Measurements from ENCODE around the gene GRM1. TPM values are rescaled to one million over a fixed set of nuclear protein-coding genes. Genes with fewer than 3 reads are reported as not detected.

The GRM1 gene
- total RNA-seq, 4 donors from 2014 or later: 0.10 TPM; not detected in 3

GRCh38 chr6:146041282-146041681, 12.4 kb downstream of the GRM1 start:
- DNase-seq (ENCODE audit: low spot score in 2 of 2): no peak
- intact Hi-C loops (cut with DNase I; ENCODE audit: low total_unique reads): no loop called here
- no peak overlapping the region for H3K4me3 ChIP-seq (ENCODE audit: low read depth, poor library complexity, severe bottlenecking)
- no peak for TF ChIP-seq POLR2A (IDR thresholded peaks at IDR 0.05)
- no peak for TF ChIP-seq CTCF (IDR thresholded peaks at IDR 0.05)
- 24 to 58% methylated on average over 1 of the region's 1 CpG for WGBS, 2 donors

GRCh38 chr6:146047371-146047770, 18.5 kb downstream of the GRM1 start:
- no peak overlapping the region for H3K4me3 ChIP-seq (ENCODE audit: low read depth, poor library complexity, severe bottlenecking)
- 56 to 66% methylated on average over 2 of the region's 2 CpGs for WGBS, 2 donors
- intact Hi-C loops (cut with DNase I; ENCODE audit: low total_unique reads): no loop called here
- no peak for DNase-seq (ENCODE audit: low spot score in 2 of 2)
- TF ChIP-seq CTCF (IDR thresholded peaks at IDR 0.05) (no peak), POLR2A (IDR thresholded peaks at IDR 0.05) (no peak)

DNA sequence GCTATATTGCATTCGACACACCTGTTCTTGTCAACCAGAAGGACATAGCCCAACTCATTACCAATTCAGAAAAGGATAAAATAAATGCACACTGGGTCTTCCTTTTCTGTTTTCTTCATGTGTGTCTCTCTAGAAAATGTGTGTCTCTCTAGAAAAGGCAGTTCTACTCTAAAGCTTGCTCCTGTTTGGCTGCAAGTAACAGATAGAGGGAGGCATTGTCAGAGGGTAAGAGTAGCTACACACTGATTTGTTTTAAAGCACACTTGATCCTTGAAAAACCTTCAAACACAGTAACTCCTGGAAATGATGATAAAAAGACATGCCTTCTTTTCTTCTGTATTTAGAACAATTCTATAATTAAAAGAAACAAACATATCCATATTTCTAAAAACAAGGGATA, 21.3 kb downstream of the GRM1 start:
- 53 to 64% methylated on average over 1 of the region's 1 CpG for WGBS, 2 donors
- no peak overlapping the region for H3K4me3 ChIP-seq (ENCODE audit: low read depth, poor library complexity, severe bottlenecking)

GRCh38 chr6:146056506-146056905, 27.6 kb downstream of the GRM1 start:
- WGBS, 2 donors: 80 to 84% methylated on average over 6 of the region's 6 CpGs
- no peak for TF ChIP-seq POLR2A (IDR thresholded peaks at IDR 0.05)
- TF ChIP-seq CTCF (IDR thresholded peaks at IDR 0.05): no peak
- no peak for DNase-seq (ENCODE audit: low spot score in 2 of 2)
- no peak overlapping the region for H3K4me3 ChIP-seq (ENCODE audit: low read depth, poor library complexity, severe bottlenecking)
- intact Hi-C loops (cut with DNase I; ENCODE audit: low total_unique reads): no loop called here

More for the DNA sequence above, 21.3 kb downstream of the GRM1 start:
- TF ChIP-seq POLR2A (IDR thresholded peaks at IDR 0.05) (no peak), CTCF (IDR thresholded peaks at IDR 0.05) (no peak)
- intact Hi-C loops (cut with DNase I; ENCODE audit: low total_unique reads): no loop called here
- DNase-seq (ENCODE audit: low spot score in 2 of 2): no peak

DNA sequence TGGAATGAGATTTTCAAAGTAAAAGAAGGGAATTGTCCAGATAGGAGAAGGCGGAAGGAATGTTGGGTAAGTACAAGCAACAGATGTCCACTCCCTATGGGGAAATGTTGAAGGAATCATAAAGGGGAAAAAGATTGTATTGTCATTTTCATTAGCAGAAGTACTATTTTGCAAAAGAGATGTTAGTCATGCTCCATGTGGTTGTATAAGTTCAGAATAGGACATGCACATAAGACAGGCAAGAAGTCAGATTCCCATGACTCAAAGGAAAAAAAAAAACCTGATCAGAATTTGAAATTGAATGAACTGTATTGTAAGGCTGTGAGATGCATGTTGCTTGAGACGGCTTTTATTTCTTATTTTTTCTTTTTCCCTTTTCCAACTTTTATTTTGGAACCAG, 36.8 kb downstream of the GRM1 start:
- 88 to 94% methylated on average over 2 of the region's 2 CpGs for WGBS, 2 donors
- intact Hi-C loops (cut with DNase I; ENCODE audit: low total_unique reads): no loop called here
- TF ChIP-seq POLR2A (IDR thresholded peaks at IDR 0.05) (no peak), CTCF (IDR thresholded peaks at IDR 0.05) (no peak)

GRCh38 chr6:146066506-146066905, 37.6 kb downstream of the GRM1 start:
- no peak for DNase-seq (ENCODE audit: low spot score in 2 of 2)
- 74 to 95% methylated on average over 1 of the region's 1 CpG for WGBS, 2 donors
- no peak for TF ChIP-seq POLR2A (IDR thresholded peaks at IDR 0.05)
- TF ChIP-seq CTCF (IDR thresholded peaks at IDR 0.05): no peak
- H3K4me3 ChIP-seq (ENCODE audit: low read depth, poor library complexity, severe bottlenecking): no peak overlapping the region
- intact Hi-C loops (cut with DNase I; ENCODE audit: low total_unique reads): no loop called here

More for the DNA sequence above, 36.8 kb downstream of the GRM1 start:
- no peak overlapping the region for H3K4me3 ChIP-seq (ENCODE audit: low read depth, poor library complexity, severe bottlenecking)
- DNase-seq (ENCODE audit: low spot score in 2 of 2): no peak

Data from lower leg skin (tissue), 4 donors.